Neural cell (in vitro differentiated cells): Measurements from ENCODE around the gene ADCY5. TPM values are rescaled to one million over a fixed set of nuclear protein-coding genes. Genes with fewer than 3 reads are reported as not detected.

Experiments used
- H2AFZ ChIP-seq: fragments of 200-600, 300-800 bp; sonication (generic), shearing (Covaris generic); 2 replicates; pipeline ENCODE4 v1.6.0; 2014; ENCODE audit warnings: low read depth, mild to moderate bottlenecking, antibody characterized with exemption, low read length, moderate library complexity
- H3F3A ChIP-seq: fragments of 200-600 bp; shearing (Covaris generic); 2 replicates; pipeline ENCODE4 v1.6.1; 2016; ENCODE audit warnings: mild to moderate bottlenecking, moderate library complexity, mixed read lengths, antibody characterized with exemption, low read length; ENCODE audit not compliant: insufficient read depth, poor library complexity, severe bottlenecking
- H3K27ac ChIP-seq: fragments of 200-600, 300-800 bp; sonication (generic), shearing (Covaris generic); 2 replicates; pipeline ENCODE4 v1.5.1; 2014; ENCODE audit warnings: mild to moderate bottlenecking, low read length, moderate library complexity
- H3K27me3 ChIP-seq: fragments of 300-800, 200-600 bp; sonication (generic), shearing (Covaris generic); 2 replicates; pipeline ENCODE4 v1.6.0; 2014; ENCODE audit warnings: mild to moderate bottlenecking, low read depth, low read length, moderate library complexity; ENCODE audit not compliant: insufficient read depth
- H3K36me3 ChIP-seq: fragments of 300-800, 200-600 bp; sonication (generic), shearing (Covaris generic); 2 replicates; pipeline ENCODE4 v1.5.1; 2014; ENCODE audit warnings: mild to moderate bottlenecking, antibody characterized with exemption, low read length, moderate library complexity; ENCODE audit not compliant: insufficient read depth
- H3K4me2 ChIP-seq: fragments of 300-800, 200-600 bp; sonication (generic), shearing (Covaris generic); 2 replicates; pipeline ENCODE4 v1.6.0; 2014; ENCODE audit warnings: mild to moderate bottlenecking, low read length
- H3K4me3 ChIP-seq: fragments of 300-800, 200-600 bp; sonication (generic), shearing (Covaris generic); 2 replicates; pipeline ENCODE4 v1.5.1; 2014; ENCODE audit warnings: mild to moderate bottlenecking, low read length, moderate library complexity
- H3K79me2 ChIP-seq: fragments of 200-600 bp; shearing (Covaris generic); replicated peaks from 2 replicates; pipeline ENCODE4 v1.6.0; 2014; ENCODE audit warnings: mild to moderate bottlenecking, low read length, moderate library complexity; ENCODE audit not compliant: insufficient read depth
- H3K9ac ChIP-seq: fragments of 300-800, 200-600 bp; sonication (generic), shearing (Covaris generic); 2 replicates; pipeline ENCODE4 v1.6.1; 2016; ENCODE audit warnings: mild to moderate bottlenecking, low read length, mixed read lengths
- H3K9me2 ChIP-seq: fragments of 200-600 bp; shearing (Covaris generic); 2 replicates; pipeline ENCODE4 v1.6.1; 2016; ENCODE audit warnings: mild to moderate bottlenecking, low read length, mixed read lengths; ENCODE audit not compliant: insufficient read depth
- H3K9me3 ChIP-seq: fragments of 200-600, 300-800 bp; sonication (generic), shearing (Covaris generic); 2 replicates; pipeline ENCODE4 v1.6.1; 2016; ENCODE audit warnings: mild to moderate bottlenecking, mixed run types, low read length, moderate library complexity, mixed read lengths
- H4K20me1 ChIP-seq: fragments of 200-600 bp; shearing (Covaris generic); 2 replicates; pipeline ENCODE4 v1.6.1; 2016; ENCODE audit warnings: mild to moderate bottlenecking, mixed run types; ENCODE audit not compliant: insufficient read depth
- CTCF ChIP-seq: fragments of 450-650 bp; IDR thresholded peaks from 2 replicates; pipeline ENCODE4 v1.5.1; 2014; ENCODE audit warnings: antibody characterized with exemption, mild to moderate bottlenecking, moderate library complexity; ENCODE audit not compliant: poor library complexity, severe bottlenecking
- EP300 ChIP-seq: fragments of 450-650 bp; conservative IDR thresholded peaks from 2 replicates; pipeline ENCODE4 v1.6.1; 2014; ENCODE audit warnings: antibody characterized with exemption, mild to moderate bottlenecking, moderate library complexity; ENCODE audit not compliant: poor library complexity, severe bottlenecking
- EZH2 ChIP-seq: fragments of 200-600, 300-800 bp; shearing (Covaris generic), sonication (generic); IDR thresholded peaks from 2 replicates; pipeline ENCODE4 v1.6.1; 2014; ENCODE audit warnings: antibody characterized with exemption, low read length, borderline replicate concordance, mild to moderate bottlenecking; ENCODE audit not compliant: insufficient read depth, poor library complexity, severe bottlenecking
- MXI1 ChIP-seq: fragments of 450-650 bp; conservative IDR thresholded peaks from 2 replicates; pipeline ENCODE4 v1.6.1; 2014; ENCODE audit warnings: antibody characterized with exemption, mild to moderate bottlenecking; ENCODE audit not compliant: poor library complexity, severe bottlenecking
- POLR2AphosphoS5 ChIP-seq: IDR thresholded peaks from 2 replicates; pipeline ENCODE4 v1.6.1; 2012
- RAD21 ChIP-seq: fragments of 450-650 bp; conservative IDR thresholded peaks from 2 replicates; pipeline ENCODE4 v1.6.1; 2014; ENCODE audit warnings: antibody characterized with exemption, mild to moderate bottlenecking, moderate library complexity
- SMC3 ChIP-seq: fragments of 450-650 bp; conservative IDR thresholded peaks from 2 replicates; pipeline ENCODE4 v1.6.1; 2014; ENCODE audit warnings: antibody characterized with exemption, mild to moderate bottlenecking, moderate library complexity; ENCODE audit not compliant: poor library complexity
- TAF1 ChIP-seq: IDR thresholded peaks from 2 replicates; pipeline ENCODE4 v1.6.1; 2012; ENCODE audit warnings: low read depth
- polyA plus RNA-seq: library from polyadenylated mRNA; depleted of rRNA; stranded (reverse); fragments of >200 nt; gene quantifications from 2 replicates; pipeline ENCODE4 v1.2.3, GENCODE V29; 2014

ADCY5 gene
- polyA plus RNA-seq, 1 donor from 2014 or later = 7.7 TPM

GRCh38 chr3:123278446-123278845, 170.4 kb downstream of the ADCY5 start:
- no peaks in the 10 kb centered on the region for H3K9me3 ChIP-seq
- H3K36me3 ChIP-seq = no peaks in the 10 kb centered on the region
- H4K20me1 ChIP-seq = no peaks in the 10 kb centered on the region
- no peaks in the 10 kb centered on the region for H3K79me2 ChIP-seq
- no peak overlapping the region for H3K4me3 ChIP-seq
- H2AFZ ChIP-seq = no peak overlapping the region
- H3K27me3 ChIP-seq = no peaks in the 10 kb centered on the region
- no peak overlapping the region for H3K9ac ChIP-seq
- no peaks in the 10 kb centered on the region for H3F3A ChIP-seq
- no peak overlapping the region for H3K4me2 ChIP-seq
- TF ChIP-seq POLR2AphosphoS5 (no peak), RAD21 (no peak), TAF1 (no peak), EP300 (no peak), EZH2 (no peak), SMC3 (no peak), MXI1 (no peak)
- no peaks in the 10 kb centered on the region for H3K9me2 ChIP-seq
- H3K27ac ChIP-seq = no peak overlapping the region

- Histone ChIP-seq H3K36me3 (no peaks in the 10 kb centered on the region), H3K9me2 (no peaks in the 10 kb centered on the region), H3K9me3 (no peaks in the 10 kb centered on the region), H3K27me3 (no peaks in the 10 kb centered on the region), H3K79me2 (no peaks in the 10 kb centered on the region), H3K9ac (no peak overlapping the region), H3F3A (no peaks in the 10 kb centered on the region), H4K20me1 (no peaks in the 10 kb centered on the region), H3K27ac (no peak overlapping the region), H2AFZ (no peak overlapping the region), H3K4me3 (no peak overlapping the region), H3K4me2 (no peak overlapping the region)
- TF ChIP-seq EP300 (no peak), POLR2AphosphoS5 (no peak), TAF1 (no peak), CTCF (no peak)
Observed at GRCh38 chr3:123277106-123277505, 171.8 kb downstream of the ADCY5 start.

- no peaks in the 10 kb centered on the region for H3K27me3 ChIP-seq
- no peak overlapping the region for H3K4me3 ChIP-seq
- H3K79me2 ChIP-seq = no peaks in the 10 kb centered on the region
- no peaks in the 10 kb centered on the region for H3F3A ChIP-seq
- H3K27ac ChIP-seq = no peak overlapping the region
- H2AFZ ChIP-seq = no peak overlapping the region
- H4K20me1 ChIP-seq = no peaks in the 10 kb centered on the region
- H3K9me3 ChIP-seq = no peaks in the 10 kb centered on the region
- H3K9ac ChIP-seq = no peak overlapping the region
- H3K36me3 ChIP-seq = no peaks in the 10 kb centered on the region
- no peak overlapping the region for H3K4me2 ChIP-seq
- no peaks in the 10 kb centered on the region for H3K9me2 ChIP-seq
- TF ChIP-seq SMC3 = no peak
- TF ChIP-seq MXI1 = no peak
- no peak for TF ChIP-seq EZH2
- TF ChIP-seq CTCF = no peak
- no peak for TF ChIP-seq TAF1
Observed at GRCh38 chr3:123276346-123277006, 172.4 kb downstream of the ADCY5 start.
